Right cardiac atrium (tissue), 5 donors: ENCODE measurements around the gene ANO3. TPM values are rescaled to one million over a fixed set of nuclear protein-coding genes. Genes with fewer than 3 reads are reported as not detected.

Experiments used
- ATAC-seq, 2 donors: fragments of 200-7000 bp; cut with Tn5 transposase; one replicate each; pipeline versions ENCODE4 v1.8.0 to v1.9.1; 2020; ENCODE audit warnings: moderate library complexity in 2 of 2, mild to moderate bottlenecking in 1 of 2
- DNase-seq, 3 donors: peaks; one replicate each; pipeline ENCODE4 v3.0.0-alpha.2; 2020
- H3K27ac ChIP-seq: one replicate; pipeline ENCODE4 v1.5.1; 2013; ENCODE audit warnings: mild to moderate bottlenecking, low read length, control low read depth, moderate library complexity
- H3K27me3 ChIP-seq: one replicate; pipeline ENCODE4 v1.6.1; 2013; ENCODE audit not compliant: control insufficient read depth, insufficient read depth
- H3K4me1 ChIP-seq: one replicate; pipeline ENCODE4 v1.6.1; 2013; ENCODE audit warnings: low read length; ENCODE audit not compliant: control insufficient read depth, insufficient read depth
- H3K4me3 ChIP-seq: one replicate; pipeline ENCODE4 v1.5.1; 2013; ENCODE audit warnings: low read length, control low read depth
- H3K9me3 ChIP-seq: one replicate; pipeline ENCODE4 v1.6.1; 2013; ENCODE audit warnings: low read length; ENCODE audit not compliant: control insufficient read depth
- WGBS: extraction: QIAGEN DNeasy Blood & Tissue Kit; methylation state at CpG from one replicate; pipeline ENCODE4 v1.1.7; 2013; 5-methylcytosine and 5-hydroxymethylcytosine counted together
- intact Hi-C, 4 donors: fragments of 100-400 bp; cut with DNase I; formaldehyde crosslinking; loops; one replicate each; pipeline versions ENCODE4 v1.11.0 to v1.14.0; 2022 to 2023
- polyA plus RNA-seq: library from polyadenylated mRNA; stranded (reverse); fragments of 200-250 nt; gene quantifications from one replicate; pipeline ENCODE4 v1.2.3, GENCODE V29; 2013
- total RNA-seq, 4 donors: library from RNA; stranded (reverse); fragmentation: NEBNext Ultra II Directional; extraction: Animal tissue kit (Norgen Biotek cat#: 25700); gene quantifications; one replicate each; pipeline ENCODE4 v1.2.1, GENCODE V29; 2021
- donor health status: healthy with polysubstance abuse.
- donor health status: DM: no; HTN: yes; CAD: no.
- donor health status: DM: no; HTN: no; CAD: no.
- donor health status: DM: no; HTN: yes; CAD: no; lungs with severe emphysema.
- donor health status: DM: yes; HTN: yes; CAD: no.

Gene ANO3
- total and polyA plus RNA-seq, 5 donors = 0.06 to 1.6 (median 0.35) TPM

DNA sequence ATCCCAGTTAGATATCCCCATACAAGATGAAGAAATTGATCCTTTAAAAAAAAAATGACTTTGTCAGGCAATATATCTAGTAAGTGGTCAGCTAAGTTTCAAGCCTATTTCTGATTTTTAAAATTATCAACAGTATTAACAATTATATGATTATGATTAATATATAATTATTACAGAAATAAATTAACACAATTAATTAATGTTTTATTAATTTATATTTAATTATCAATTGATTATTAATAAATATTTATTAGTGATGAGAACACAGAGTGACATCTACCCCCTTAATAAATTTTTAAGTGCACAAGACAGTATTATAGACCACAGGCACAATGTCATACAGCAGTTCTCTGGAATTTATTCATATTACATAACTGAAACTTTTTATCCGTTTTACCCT, 218.1 kb downstream of the ANO3 start:
- Histone ChIP-seq H3K27me3 (no peaks in the 10 kb centered on the region), H3K27ac (no peak overlapping the region), H3K4me3 (no peak overlapping the region), H3K9me3 (no peaks in the 10 kb centered on the region), H3K4me1 (no peaks in the 10 kb centered on the region)
- intact Hi-C loops = no loop called here
- 70% methylated on average over 1 of the region's 1 CpG for WGBS
- ATAC-seq (no peak), DNase-seq (no peak)

DNA sequence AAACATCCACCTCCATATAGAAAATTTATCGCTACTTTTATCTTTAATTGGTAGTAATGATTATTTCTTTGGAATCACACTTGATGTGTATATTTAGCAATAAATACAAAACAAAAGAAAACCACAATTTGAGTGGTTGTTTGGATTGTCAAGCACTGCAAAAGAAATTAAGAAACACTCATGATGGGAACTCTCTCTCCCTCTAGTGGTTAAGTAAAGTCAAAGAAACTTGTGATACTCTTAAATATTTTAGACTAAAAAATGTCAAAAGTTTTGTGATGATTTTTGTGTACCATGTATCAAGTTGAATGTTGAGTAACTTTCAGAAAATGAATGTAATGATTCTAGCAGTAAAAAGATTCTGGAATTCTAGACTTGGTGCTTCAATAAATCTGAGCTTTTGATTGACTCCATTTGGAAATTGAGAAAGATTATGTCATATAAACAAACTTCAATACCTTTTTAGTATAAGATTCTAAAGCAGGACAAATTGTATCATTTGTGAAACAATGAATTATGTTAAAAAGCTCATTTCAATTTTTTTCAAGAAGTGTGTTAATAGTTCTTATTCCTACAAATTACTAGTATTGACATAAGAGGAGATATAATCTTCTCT, 219.4 kb downstream of the ANO3 start:
- ATAC-seq (no peak), DNase-seq (no peak)
- Histone ChIP-seq H3K27me3 (no peaks in the 10 kb centered on the region), H3K9me3 (no peaks in the 10 kb centered on the region), H3K4me1 (no peaks in the 10 kb centered on the region), H3K27ac (no peak overlapping the region), H3K4me3 (no peak overlapping the region)
- intact Hi-C loops = no loop called here
- 39% methylated on average over 1 of the region's 1 CpG for WGBS

DNA sequence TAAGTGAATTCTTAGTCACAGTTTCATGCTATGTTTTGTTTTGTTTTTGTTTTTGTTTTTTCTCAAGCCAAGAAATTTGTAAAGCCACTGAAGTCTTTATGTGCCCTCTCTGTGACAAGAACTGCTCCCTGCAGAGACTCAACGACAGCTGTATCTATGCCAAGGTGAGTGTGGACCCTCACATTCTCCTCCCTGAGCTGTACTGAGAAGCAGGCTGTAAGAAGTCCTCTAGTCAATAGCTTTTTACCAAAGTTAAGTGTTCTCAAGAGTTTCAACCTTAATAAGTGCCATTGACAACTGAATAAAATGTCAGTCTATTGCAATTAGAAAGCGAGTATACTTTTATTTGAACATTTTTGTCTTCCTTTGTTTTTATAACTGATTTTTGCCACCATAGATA, 221.3 kb downstream of the ANO3 start:
- DNase-seq (no peak), ATAC-seq (no peak)
- Histone ChIP-seq H3K4me1 (no peaks in the 10 kb centered on the region), H3K27ac (no peak overlapping the region), H3K4me3 (no peak overlapping the region), H3K27me3 (no peaks in the 10 kb centered on the region), H3K9me3 (no peaks in the 10 kb centered on the region)
- intact Hi-C loops = no loop called here
- 55% methylated on average over 2 of the region's 2 CpGs for WGBS

DNA sequence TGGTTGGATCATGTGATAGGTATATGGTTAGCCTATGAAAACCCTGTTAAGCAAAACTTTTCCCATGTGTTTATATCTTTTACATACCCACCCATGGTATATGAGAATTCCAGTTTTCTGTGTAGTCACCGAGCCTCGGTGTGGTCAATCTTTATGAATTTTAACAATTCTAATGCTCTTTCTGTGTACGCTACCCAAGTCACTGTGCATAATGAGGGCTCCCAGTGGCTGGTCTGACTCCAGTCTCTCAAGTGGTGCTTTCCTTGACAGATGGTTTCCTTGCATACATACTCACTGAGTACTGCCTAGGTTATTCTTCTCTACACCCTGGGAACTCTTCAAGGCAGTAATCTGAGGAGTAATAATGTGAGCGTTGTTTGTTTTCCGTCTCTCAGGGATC, 222.5 kb downstream of the ANO3 start:
- WGBS = 83% methylated on average over 5 of the region's 5 CpGs
- intact Hi-C loops = no loop called here
- no peaks in the 10 kb centered on the region for H3K27me3 ChIP-seq
- no peaks in the 10 kb centered on the region for H3K9me3 ChIP-seq
- ATAC-seq (no peak), DNase-seq (no peak)
- no peaks in the 10 kb centered on the region for H3K4me1 ChIP-seq
- no peak overlapping the region for H3K27ac ChIP-seq
- no peak overlapping the region for H3K4me3 ChIP-seq

DNA sequence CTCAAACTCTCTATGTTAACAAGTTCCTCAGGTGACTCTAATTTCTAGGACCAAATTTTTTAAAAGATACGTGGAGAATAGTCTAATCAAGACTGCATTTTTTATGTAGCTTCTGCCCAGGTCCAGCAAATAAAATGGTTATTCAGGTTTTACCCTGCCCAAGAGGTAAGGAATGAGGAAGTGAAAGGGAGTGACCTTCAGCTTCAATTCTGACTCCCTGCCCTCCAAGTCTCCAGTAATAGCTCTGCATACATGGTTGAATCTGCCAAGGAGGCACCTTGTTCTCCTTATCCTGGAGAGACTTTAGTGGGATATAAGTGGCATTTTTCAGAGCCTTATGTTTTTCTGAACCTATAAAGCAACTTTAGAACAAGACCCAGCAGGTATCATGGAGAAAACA, 224.7 kb downstream of the ANO3 start:
- Histone ChIP-seq H3K9me3 (no peaks in the 10 kb centered on the region), H3K4me3 (no peak overlapping the region), H3K4me1 (no peaks in the 10 kb centered on the region), H3K27me3 (no peaks in the 10 kb centered on the region), H3K27ac (no peak overlapping the region)
- no peak for DNase-seq
- ATAC-seq = no peak
- intact Hi-C loops = no loop called here
- whole genome bisulfite sequencing = 77% methylated on average over 1 of the region's 1 CpG

DNA sequence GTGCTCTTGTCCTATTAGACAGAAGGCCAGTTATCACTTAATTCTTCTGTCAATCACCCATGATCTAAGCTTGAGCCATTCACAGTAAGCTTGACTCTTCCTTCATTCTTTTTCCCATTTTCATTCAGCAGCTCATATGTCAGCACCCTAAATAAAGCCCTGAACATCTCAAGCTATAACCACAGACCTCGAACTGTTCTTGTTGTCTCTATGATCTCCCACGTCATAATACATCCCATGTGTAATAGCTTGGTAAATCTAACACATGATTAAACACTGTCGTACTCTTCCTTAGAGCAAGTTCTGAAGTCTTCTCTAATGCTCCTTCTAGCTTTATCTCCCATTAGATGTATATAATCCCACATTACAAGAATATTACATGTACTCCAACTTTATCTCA, 225.7 kb downstream of the ANO3 start:
- no peaks in the 10 kb centered on the region for H3K27me3 ChIP-seq
- no peaks in the 10 kb centered on the region for H3K4me1 ChIP-seq
- intact Hi-C loops = no loop called here
- no peak for DNase-seq
- H3K9me3 ChIP-seq = no peaks in the 10 kb centered on the region
- no peak for ATAC-seq
- WGBS = 43% methylated on average over 3 of the region's 3 CpGs
- H3K4me3 ChIP-seq = no peak overlapping the region
- no peak overlapping the region for H3K27ac ChIP-seq

DNA sequence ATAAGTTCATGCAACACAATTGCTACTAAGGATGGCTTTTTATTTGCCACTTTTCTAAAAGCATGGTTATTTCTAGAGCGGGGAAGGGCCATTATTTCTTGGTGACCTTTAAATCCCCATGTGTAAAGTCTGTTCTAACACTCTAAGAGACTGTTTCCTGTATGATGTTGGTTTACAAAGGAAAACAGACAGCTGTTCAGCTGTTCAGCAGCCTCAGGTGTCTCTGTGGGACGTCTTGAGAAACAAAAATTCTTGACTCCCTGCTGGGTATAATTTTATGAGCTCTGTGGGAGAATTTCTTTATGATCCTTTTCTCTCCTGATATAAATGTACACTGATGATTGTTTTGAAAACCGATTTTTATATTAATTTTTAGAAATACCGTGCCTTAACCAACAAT, 226.3 kb downstream of the ANO3 start:
- Histone ChIP-seq H3K4me3 (no peak overlapping the region), H3K27ac (no peak overlapping the region), H3K27me3 (no peaks in the 10 kb centered on the region), H3K9me3 (no peaks in the 10 kb centered on the region), H3K4me1 (no peaks in the 10 kb centered on the region)
- intact Hi-C loops = no loop called here
- 67% methylated on average over 4 of the region's 4 CpGs for WGBS
- DNase-seq = no peak
- no peak for ATAC-seq

DNA sequence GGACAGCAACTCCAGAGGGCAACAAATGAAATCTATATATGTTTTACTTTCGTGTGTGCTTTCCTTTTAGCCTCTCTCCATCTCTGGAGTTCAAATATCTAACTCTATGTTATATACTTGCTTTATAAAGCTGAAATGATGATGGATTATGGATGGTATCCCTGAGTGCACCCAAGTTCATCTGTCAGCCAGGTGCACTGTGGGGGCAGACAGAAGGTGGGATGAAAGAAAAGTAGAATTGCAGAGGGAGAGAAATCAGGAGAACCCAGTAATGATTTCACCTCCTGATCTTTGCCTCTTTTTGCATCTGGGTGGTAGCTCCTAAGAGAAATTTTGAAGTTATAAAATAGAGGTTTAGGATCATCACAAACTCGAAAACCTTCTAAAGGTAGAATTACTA, 237.7 kb downstream of the ANO3 start:
- Histone ChIP-seq H3K27me3 (no peaks in the 10 kb centered on the region), H3K4me3 (no peak overlapping the region), H3K27ac (no peak overlapping the region), H3K9me3 (no peaks in the 10 kb centered on the region), H3K4me1 (no peaks in the 10 kb centered on the region)
- 65% methylated on average over 2 of the region's 2 CpGs for WGBS
- no peak for ATAC-seq
- intact Hi-C loops = no loop called here
- DNase-seq = no peak

DNA sequence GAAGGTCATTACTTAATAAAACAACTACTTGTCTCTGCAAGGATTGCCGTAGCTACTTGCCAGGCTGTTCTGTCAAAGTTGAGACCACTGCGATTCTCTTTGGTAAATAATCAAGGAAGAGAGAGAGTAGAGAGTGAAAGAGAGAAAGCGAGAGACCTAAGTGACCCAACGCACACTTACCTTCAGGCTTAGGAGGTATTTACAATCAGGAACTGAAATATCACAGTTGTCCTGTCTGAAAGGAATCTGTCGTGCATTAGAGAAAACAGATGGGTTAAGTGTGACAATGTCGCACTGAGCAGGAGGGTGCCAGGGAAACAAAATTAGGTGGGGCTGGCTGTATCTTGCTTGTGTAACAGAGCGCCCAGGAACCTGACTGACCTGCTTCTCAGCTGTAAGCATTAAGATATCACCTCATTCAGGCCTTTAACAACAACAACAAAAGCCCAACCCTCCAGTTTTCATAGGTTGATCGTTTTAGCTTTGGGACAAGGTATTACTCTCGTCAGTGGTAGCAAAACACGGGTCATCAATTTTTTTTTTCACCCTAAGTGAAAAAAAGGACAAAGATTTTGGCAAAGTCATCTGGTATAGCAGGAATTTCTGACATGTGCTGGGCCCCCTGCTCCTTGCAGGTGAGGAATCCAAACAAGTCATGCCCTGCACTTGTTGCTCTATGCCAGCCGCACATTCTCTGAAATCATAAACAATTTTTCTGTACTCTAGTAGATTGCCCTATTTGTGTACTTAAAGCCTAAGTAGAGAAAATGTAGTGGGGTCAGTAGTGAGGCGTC, 240.1 kb downstream of the ANO3 start, which contains the start of gene MUC15:
Gene MUC15 (minus strand): TSS at position 403 of the 794 bp plus-strand sequence. CDS start 5,169 bp downstream, outside the sequence.
- intact Hi-C loops = no loop called here
- 66% methylated on average over 12 of the region's 12 CpGs for WGBS

DNA sequence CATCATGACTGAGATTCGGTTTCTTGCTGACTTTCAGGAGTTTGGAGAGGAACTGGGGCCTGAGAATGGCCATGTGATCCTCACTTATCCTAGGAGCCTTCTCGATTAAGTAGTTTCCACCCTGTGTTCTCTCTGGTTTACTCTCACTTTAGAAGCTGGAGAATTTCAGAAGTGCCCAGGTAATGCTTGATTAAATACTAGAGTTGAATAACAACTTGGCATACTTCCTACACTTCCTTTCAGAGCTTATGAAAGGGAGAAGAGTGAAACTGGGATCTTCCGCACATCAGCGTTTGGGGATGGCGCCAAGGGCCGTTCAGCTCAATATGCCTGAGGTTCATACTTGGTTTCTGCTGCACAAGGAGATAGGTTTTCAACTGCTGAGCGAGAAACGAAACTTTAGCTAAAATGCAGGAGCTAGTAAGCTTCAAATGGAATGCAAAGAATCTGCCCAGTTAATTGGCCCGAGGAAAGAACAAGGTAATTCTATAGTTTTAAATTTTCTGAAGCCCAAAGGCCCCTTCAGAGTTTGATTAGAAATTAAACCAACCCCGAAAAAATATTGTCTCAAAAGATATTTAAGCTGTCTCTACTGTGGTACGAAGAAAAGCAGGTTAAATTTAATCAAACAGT, 241.0 kb downstream of the ANO3 start:
- 78% methylated on average over 11 of the region's 11 CpGs for WGBS
- DNase-seq (no peak), ATAC-seq (no peak)
- no peaks in the 10 kb centered on the region for H3K4me1 ChIP-seq
- intact Hi-C loops = no loop called here
- H3K27me3 ChIP-seq = no peaks in the 10 kb centered on the region
- no peak overlapping the region for H3K4me3 ChIP-seq
- no peak overlapping the region for H3K27ac ChIP-seq
- H3K9me3 ChIP-seq = no peaks in the 10 kb centered on the region

More for the DNA sequence above, 240.1 kb downstream of the ANO3 start, which contains the start of gene MUC15:
- no peak for DNase-seq
- Histone ChIP-seq H3K4me1 (no peaks in the 10 kb centered on the region), H3K4me3 (no peak within 1 kb of the TSS), H3K27ac (no peak within 1 kb of the TSS), H3K9me3 (no peaks in the 10 kb centered on the region), H3K27me3 (no peaks in the 10 kb centered on the region)
- ATAC-seq = no peak

DNA sequence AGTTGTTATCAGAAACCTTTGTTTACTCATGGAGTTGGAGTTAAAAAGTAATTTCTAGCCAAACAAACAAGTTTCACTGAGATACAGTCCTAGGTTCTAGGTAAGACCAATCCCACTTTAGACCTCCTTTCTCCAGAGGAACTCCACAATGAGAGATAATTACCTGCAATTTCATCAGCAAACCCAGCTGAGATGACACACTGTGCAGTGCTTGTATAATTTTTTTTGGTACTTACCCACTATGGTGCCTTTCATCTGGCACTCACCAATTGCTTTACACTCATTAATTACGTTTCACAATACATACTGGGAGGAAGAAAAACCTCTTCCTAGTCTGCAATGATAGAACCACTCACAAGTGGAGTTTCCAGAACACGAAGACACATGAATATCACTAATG, 242.0 kb downstream of the ANO3 start:
- ATAC-seq (no peak), DNase-seq (no peak)
- no peaks in the 10 kb centered on the region for H3K4me1 ChIP-seq
- H3K9me3 ChIP-seq = no peaks in the 10 kb centered on the region
- H3K27ac ChIP-seq = no peak overlapping the region
- 72% methylated on average over 2 of the region's 2 CpGs for whole genome bisulfite sequencing
- no peak overlapping the region for H3K4me3 ChIP-seq
- intact Hi-C loops = no loop called here
- H3K27me3 ChIP-seq = no peaks in the 10 kb centered on the region
